ENCODE measurements around the gene POLR2E. TPM values are rescaled to one million over a fixed set of nuclear protein-coding genes. Genes with fewer than 3 reads are reported as not detected.

Gene POLR2E
- total and polyA plus RNA-seq, 2 experiments from 2014 or later: 371 to 487 TPM

DNA sequence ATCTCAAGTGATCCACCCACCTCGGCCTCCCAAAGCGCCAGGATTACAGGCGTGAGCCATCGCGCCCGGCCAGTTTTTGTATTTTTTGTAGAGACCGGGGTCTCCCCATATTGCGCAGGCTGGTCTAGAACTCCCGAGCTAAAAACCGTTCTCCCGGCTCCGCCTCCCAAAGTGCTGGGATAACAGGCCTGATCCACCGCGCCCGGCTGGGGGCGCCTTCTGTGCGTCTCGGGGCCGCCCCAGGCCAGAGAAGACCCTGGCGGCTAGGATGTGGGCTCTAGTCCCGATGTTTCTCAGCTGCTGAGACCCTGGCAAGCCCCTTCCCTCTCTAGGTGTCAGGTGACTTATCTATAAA lies 24.6 kb downstream of the POLR2E start:
- Histone ChIP-seq H3K27ac (no peak overlapping the region), H3K4me3 (no peak overlapping the region), H3K27me3 (peaks cover 13% of the 10 kb centered on the region), H3K36me3 (no peaks in the 10 kb centered on the region), H3K9me3 (ENCODE audit: low read depth) (no peaks in the 10 kb centered on the region), H3K4me1 (ENCODE audit: low read depth) (peaks cover 12% of the 10 kb centered on the region)
- TF ChIP-seq, protein P1, sequence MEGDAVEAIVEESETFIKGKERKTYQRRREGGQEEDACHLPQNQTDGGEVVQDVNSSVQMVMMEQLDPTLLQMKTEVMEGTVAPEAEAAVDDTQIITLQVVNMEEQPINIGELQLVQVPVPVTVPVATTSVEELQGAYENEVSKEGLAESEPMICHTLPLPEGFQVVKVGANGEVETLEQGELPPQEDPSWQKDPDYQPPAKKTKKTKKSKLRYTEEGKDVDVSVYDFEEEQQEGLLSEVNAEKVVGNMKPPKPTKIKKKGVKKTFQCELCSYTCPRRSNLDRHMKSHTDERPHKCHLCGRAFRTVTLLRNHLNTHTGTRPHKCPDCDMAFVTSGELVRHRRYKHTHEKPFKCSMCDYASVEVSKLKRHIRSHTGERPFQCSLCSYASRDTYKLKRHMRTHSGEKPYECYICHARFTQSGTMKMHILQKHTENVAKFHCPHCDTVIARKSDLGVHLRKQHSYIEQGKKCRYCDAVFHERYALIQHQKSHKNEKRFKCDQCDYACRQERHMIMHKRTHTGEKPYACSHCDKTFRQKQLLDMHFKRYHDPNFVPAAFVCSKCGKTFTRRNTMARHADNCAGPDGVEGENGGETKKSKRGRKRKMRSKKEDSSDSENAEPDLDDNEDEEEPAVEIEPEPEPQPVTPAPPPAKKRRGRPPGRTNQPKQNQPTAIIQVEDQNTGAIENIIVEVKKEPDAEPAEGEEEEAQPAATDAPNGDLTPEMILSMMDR (IDR thresholded peaks at IDR 0.05; ENCODE audit: low read depth, low read length): peak; percentile 23
- DNase-seq (ENCODE audit: low read depth in 1 of 2, low spot score in 1 of 2): no peak

DNA sequence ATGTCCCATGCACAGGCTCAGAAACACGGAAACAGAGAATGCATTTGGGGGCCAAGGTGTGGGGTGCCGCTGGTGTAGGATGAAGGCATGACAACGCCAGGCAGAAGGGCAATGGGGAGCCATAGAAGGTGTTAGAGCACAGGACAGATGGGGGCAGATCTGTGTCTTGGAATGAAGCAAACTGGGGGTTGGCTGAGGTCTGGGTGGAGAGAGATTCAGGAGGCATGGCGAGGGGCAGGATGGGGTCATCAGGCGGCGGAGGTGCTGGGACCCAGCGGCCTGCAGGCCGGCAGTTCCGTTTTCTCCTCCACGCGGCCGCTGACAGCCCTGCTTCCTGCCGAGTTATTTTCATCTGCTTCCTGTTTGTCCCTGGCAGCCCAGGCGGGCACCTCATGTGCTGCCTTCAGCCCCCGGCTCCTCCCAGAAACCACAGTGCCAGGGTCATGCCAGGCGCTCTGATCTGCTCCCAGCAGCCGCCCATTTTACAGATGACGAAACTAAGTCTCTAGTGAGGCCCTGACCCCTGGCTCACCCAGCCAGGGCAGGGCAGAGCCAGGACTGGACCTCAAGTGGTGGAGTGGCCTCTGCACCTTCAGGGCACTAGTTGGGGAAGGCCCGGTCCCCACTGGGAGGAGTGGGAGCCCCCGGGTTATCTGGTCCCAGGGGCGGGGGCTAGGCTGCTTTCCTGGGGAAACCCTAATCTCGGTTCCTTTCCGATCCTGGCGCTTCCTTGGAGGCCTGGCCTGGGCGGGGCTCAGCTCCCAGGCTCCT lies 26.0 kb downstream of the POLR2E start:
- Histone ChIP-seq H3K4me1 (ENCODE audit: low read depth) (peaks cover 18% of the 10 kb centered on the region), H3K4me3 (no peak overlapping the region), H3K9me3 (ENCODE audit: low read depth) (no peaks in the 10 kb centered on the region), H3K27ac (no peak overlapping the region), H3K36me3 (no peaks in the 10 kb centered on the region), H3K27me3 (peaks cover 13% of the 10 kb centered on the region)
- TF ChIP-seq, protein P1 (IDR thresholded peaks at IDR 0.05; ENCODE audit: low read depth, low read length): no peak
- DNase-seq (ENCODE audit: low read depth in 1 of 2, low spot score in 1 of 2): no peak

DNA sequence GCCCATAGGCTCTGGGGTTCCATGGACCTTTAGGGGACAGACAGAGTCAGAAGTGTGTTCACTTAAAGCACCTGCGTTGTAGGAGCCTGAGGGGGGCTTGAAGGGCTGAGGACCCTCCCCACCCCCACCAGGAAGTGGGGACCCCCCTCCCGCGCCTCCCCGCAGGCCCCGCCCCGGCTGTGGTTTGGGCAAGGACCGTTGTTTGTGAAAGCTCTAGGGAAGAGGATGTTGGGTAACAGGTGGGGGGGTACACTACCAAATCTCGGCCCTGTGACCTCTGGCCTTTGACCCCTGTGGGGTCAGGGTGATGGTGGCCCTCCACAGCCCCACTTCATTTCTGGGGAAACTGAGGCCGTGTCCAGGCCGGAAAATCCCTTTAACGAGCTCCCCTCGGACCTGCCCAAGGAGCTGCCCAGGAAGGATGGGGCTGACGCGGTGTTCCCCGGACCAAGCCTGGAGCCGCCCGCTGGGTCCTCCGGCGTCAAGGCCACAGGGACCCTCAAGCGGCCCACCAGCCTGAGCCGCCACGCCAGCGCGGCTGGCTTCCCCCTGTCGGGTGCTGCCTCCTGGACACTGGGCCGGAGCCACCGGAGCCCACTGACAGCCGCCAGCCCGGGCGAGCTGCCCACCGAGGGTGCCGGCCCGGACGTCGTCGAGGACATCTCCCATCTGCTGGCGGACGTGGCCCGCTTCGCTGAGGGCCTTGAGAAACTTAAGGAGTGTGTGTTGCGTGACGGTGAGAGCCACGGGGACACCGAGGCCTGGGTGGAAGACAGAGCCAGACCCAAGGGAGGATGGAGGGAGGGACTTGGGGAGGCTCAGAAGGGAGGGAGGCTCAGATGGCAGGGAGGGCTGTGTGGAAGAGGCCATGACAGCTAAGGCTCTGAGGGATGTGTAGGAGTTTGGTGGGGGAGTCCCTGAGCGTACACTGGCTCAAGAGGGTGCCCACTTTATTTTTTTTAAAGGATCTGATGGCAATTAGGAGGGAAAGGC lies 26.9 kb downstream of the POLR2E start:
- TF ChIP-seq, protein P1 (IDR thresholded peaks at IDR 0.05; ENCODE audit: low read depth, low read length): no peak
- Histone ChIP-seq H3K27ac (no peak overlapping the region), H3K9me3 (ENCODE audit: low read depth) (no peaks in the 10 kb centered on the region), H3K4me1 (ENCODE audit: low read depth) (peaks cover 18% of the 10 kb centered on the region), H3K4me3 (no peak overlapping the region), H3K27me3 (peaks cover 13% of the 10 kb centered on the region), H3K36me3 (no peaks in the 10 kb centered on the region)
- DNase-seq (ENCODE audit: low read depth in 1 of 2, low spot score in 1 of 2): no peak

DNA sequence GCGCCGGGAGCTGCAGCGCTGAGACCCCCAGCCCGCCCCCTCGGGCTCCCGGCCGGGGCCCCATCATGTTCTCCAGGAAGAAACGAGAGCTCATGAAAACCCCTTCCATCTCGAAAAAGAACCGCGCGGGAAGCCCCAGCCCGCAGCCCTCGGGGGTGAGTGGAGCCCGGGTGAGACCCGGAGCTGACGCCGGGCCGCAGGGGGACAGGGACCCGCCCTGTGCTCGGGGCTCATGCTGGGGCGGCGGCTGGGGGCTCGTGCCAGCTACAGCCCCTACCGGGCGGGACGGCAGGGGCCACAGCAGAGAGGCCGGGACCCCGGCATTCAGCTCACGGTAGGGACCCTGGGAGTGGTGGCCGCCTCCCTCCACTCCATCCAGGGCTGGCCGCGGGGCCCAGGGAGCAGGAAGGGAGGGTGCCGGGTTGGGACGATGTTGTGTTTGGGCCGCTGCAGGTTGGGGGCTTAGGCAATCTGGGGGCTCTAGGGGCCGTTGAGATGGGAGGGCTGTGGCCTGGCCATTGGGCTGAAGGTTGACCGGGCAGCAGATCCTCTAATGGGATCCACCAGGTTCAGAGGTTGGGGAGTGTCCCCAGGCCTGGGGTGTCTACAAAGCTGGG lies 27.7 kb downstream of the POLR2E start:
- peaks cover 18% of the 10 kb centered on the region for H3K4me1 ChIP-seq (ENCODE audit: low read depth)
- H3K9me3 ChIP-seq (ENCODE audit: low read depth): no peaks in the 10 kb centered on the region
- H3K36me3 ChIP-seq: no peaks in the 10 kb centered on the region
- DNase-seq (ENCODE audit: low read depth in 1 of 2, low spot score in 1 of 2): no peak
- H3K27ac ChIP-seq: no peak overlapping the region
- peak overlapping the region; percentile 21 for H3K4me3 ChIP-seq
- TF ChIP-seq, protein P1 (IDR thresholded peaks at IDR 0.05; ENCODE audit: low read depth, low read length): no peak
- peaks cover 13% of the 10 kb centered on the region for H3K27me3 ChIP-seq

DNA sequence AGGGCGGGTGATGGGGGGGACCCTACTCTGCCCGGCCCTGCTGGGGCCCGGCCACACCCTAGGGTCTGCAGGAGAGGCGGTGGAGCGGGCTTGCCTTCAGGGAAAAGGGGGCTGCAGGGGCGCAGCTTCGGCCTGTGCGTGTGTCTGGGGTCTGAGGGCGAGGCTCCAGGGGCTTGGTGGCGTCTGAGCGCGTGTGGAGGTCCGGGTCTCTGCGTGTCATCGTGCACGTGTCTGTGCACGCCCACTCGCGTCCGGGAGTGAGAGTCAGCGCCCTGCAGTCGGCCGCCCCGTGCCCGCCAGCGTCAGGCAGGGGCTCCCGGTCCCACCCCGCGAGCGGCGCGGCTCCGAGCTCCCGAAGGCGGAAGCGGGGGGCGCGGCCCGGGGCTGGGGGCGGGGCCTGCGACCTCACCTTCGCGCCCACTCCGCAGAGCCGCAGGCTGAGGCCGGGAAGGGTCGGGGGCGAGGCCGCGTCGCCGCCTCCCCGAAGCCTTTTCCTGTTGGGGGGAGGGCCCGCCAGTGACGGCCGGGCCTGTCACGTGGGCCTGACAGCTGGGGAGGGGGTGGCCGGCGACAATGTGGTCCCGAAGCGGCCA lies 28.3 kb downstream of the POLR2E start, which contains the start of gene ARHGAP45:
Gene ARHGAP45 (plus strand): TSS at position 420 of the 593 bp plus-strand sequence. CDS start 239 bp downstream, outside the sequence.
- Histone ChIP-seq H3K27me3 (peaks cover 13% of the 10 kb centered on the region), H3K4me3 (peak within 1 kb of the TSS; percentile 21), H3K27ac (peak within 1 kb of the TSS; percentile 73), H3K9me3 (ENCODE audit: low read depth) (no peaks in the 10 kb centered on the region), H3K4me1 (ENCODE audit: low read depth) (peaks cover 18% of the 10 kb centered on the region), H3K36me3 (no peaks in the 10 kb centered on the region)
- TF ChIP-seq, protein P1 (IDR thresholded peaks at IDR 0.05; ENCODE audit: low read depth, low read length): no peak
- no peak for DNase-seq (ENCODE audit: low read depth in 1 of 2, low spot score in 1 of 2)

All from cardiac muscle cell (in vitro differentiated cells and primary cell).